ENCODE data around the gene LRFN2. TPM values are rescaled to one million over a fixed set of nuclear protein-coding genes. Genes with fewer than 3 reads are reported as not detected.

Gene LRFN2
- total RNA-seq, 1 donor from 2014 or later, result 0.32 TPM

- no peaks in the 10 kb centered on the region for H3K36me3 ChIP-seq (ENCODE audit: insufficient read depth, low read length)
- Mint-ChIP-seq H3K36me3 (ENCODE audit: low read depth, unreplicated experiment) (no peaks in the 10 kb centered on the region), H3K4me1 (ENCODE audit: low read depth, unreplicated experiment) (peaks cover 9% of the 10 kb centered on the region), H3K4me3 (ENCODE audit: unreplicated experiment) (no peak overlapping the region), H3K9me3 (ENCODE audit: unreplicated experiment) (no peaks in the 10 kb centered on the region), H3K27ac (ENCODE audit: unreplicated experiment) (no peak overlapping the region), H3K27me3 (ENCODE audit: low read depth, unreplicated experiment) (peaks cover 37% of the 10 kb centered on the region)
- H3K4me3 ChIP-seq (ENCODE audit: insufficient read depth, low read depth, low read length), result no peak overlapping the region
- H3K4me1 ChIP-seq (ENCODE audit: insufficient read depth, low read length), result no peaks in the 10 kb centered on the region
- no peaks in the 10 kb centered on the region for H3K27me3 ChIP-seq (ENCODE audit: insufficient read depth, low read length)
- H3K9ac ChIP-seq (ENCODE audit: low read length), result no peak overlapping the region
- no peaks in the 10 kb centered on the region for H3K9me3 ChIP-seq (ENCODE audit: insufficient read depth, low read depth, low read length)
- TF ChIP-seq EZH2 (IDR thresholded peaks at IDR 0.05; ENCODE audit: insufficient read depth, low read length), result no peak
- no peak for TF ChIP-seq CTCF (IDR thresholded peaks at IDR 0.05; ENCODE audit: insufficient read depth, low read depth, low read length)
- no peaks in the 10 kb centered on the region for H4K20me1 ChIP-seq (ENCODE audit: insufficient read depth, low read length)
- H3K4me2 ChIP-seq (ENCODE audit: low read length), result no peak overlapping the region
- no peak overlapping the region for H3K27ac ChIP-seq (ENCODE audit: low read depth, low read length)
- DNase-seq (ENCODE audit: low read depth) (no peak), FAIRE-seq (no peak)
- H3K79me2 ChIP-seq (ENCODE audit: insufficient read depth, low read length), result no peaks in the 10 kb centered on the region
- no peak overlapping the region for H2AFZ ChIP-seq (ENCODE audit: low read depth, low read length)
Measured at GRCh38 chr6:40444312-40444711, 142.9 kb downstream of the LRFN2 start.

GRCh38 chr6:40443842-40444241, 143.3 kb downstream of the LRFN2 start:
- Mint-ChIP-seq H3K4me1 (ENCODE audit: low read depth, unreplicated experiment) (peaks cover 9% of the 10 kb centered on the region), H3K27ac (ENCODE audit: unreplicated experiment) (no peak overlapping the region), H3K36me3 (ENCODE audit: low read depth, unreplicated experiment) (no peaks in the 10 kb centered on the region), H3K27me3 (ENCODE audit: low read depth, unreplicated experiment) (peaks cover 40% of the 10 kb centered on the region), H3K4me3 (ENCODE audit: unreplicated experiment) (no peak overlapping the region), H3K9me3 (ENCODE audit: unreplicated experiment) (no peaks in the 10 kb centered on the region)
- no peak overlapping the region for H2AFZ ChIP-seq (ENCODE audit: low read depth, low read length)
- no peak overlapping the region for H3K4me3 ChIP-seq (ENCODE audit: insufficient read depth, low read depth, low read length)
- no peak overlapping the region for H3K9ac ChIP-seq (ENCODE audit: low read length)
- H3K4me1 ChIP-seq (ENCODE audit: insufficient read depth, low read length), result no peaks in the 10 kb centered on the region
- TF ChIP-seq CTCF (IDR thresholded peaks at IDR 0.05; ENCODE audit: insufficient read depth, low read depth, low read length), result no peak
- TF ChIP-seq EZH2 (IDR thresholded peaks at IDR 0.05; ENCODE audit: insufficient read depth, low read length), result no peak
- DNase-seq (ENCODE audit: low read depth) (no peak), FAIRE-seq (no peak)
- H3K79me2 ChIP-seq (ENCODE audit: insufficient read depth, low read length), result no peaks in the 10 kb centered on the region
- H3K4me2 ChIP-seq (ENCODE audit: low read length), result no peak overlapping the region
- no peaks in the 10 kb centered on the region for H3K9me3 ChIP-seq (ENCODE audit: insufficient read depth, low read depth, low read length)
- no peaks in the 10 kb centered on the region for H3K36me3 ChIP-seq (ENCODE audit: insufficient read depth, low read length)
- no peaks in the 10 kb centered on the region for H3K27me3 ChIP-seq (ENCODE audit: insufficient read depth, low read length)
- H3K27ac ChIP-seq (ENCODE audit: low read depth, low read length), result no peak overlapping the region
- H4K20me1 ChIP-seq (ENCODE audit: insufficient read depth, low read length), result no peaks in the 10 kb centered on the region

- Histone ChIP-seq H3K9me3 (ENCODE audit: insufficient read depth, low read depth, low read length) (no peaks in the 10 kb centered on the region), H3K79me2 (ENCODE audit: insufficient read depth, low read length) (no peaks in the 10 kb centered on the region), H3K27me3 (ENCODE audit: insufficient read depth, low read length) (no peaks in the 10 kb centered on the region), H3K9ac (ENCODE audit: low read length) (no peak overlapping the region), H3K4me2 (ENCODE audit: low read length) (no peak overlapping the region), H2AFZ (ENCODE audit: low read depth, low read length) (no peak overlapping the region), H3K4me1 (ENCODE audit: insufficient read depth, low read length) (no peaks in the 10 kb centered on the region), H3K4me3 (ENCODE audit: insufficient read depth, low read depth, low read length) (no peak overlapping the region), H3K27ac (ENCODE audit: low read depth, low read length) (no peak overlapping the region), H4K20me1 (ENCODE audit: insufficient read depth, low read length) (no peaks in the 10 kb centered on the region), H3K36me3 (ENCODE audit: insufficient read depth, low read length) (no peaks in the 10 kb centered on the region)
- H3K4me1 Mint-ChIP-seq (ENCODE audit: low read depth, unreplicated experiment), result peaks cover 9% of the 10 kb centered on the region
- H3K27me3 Mint-ChIP-seq (ENCODE audit: low read depth, unreplicated experiment), result peaks cover 42% of the 10 kb centered on the region
- H3K27ac Mint-ChIP-seq (ENCODE audit: unreplicated experiment), result no peak overlapping the region
- no peak for TF ChIP-seq EZH2 (IDR thresholded peaks at IDR 0.05; ENCODE audit: insufficient read depth, low read length)
- TF ChIP-seq CTCF (IDR thresholded peaks at IDR 0.05; ENCODE audit: insufficient read depth, low read depth, low read length), result no peak
- DNase-seq (ENCODE audit: low read depth) (no peak), FAIRE-seq (no peak)
- H3K36me3 Mint-ChIP-seq (ENCODE audit: low read depth, unreplicated experiment), result no peaks in the 10 kb centered on the region
- no peak overlapping the region for H3K4me3 Mint-ChIP-seq (ENCODE audit: unreplicated experiment)
- H3K9me3 Mint-ChIP-seq (ENCODE audit: unreplicated experiment), result no peaks in the 10 kb centered on the region
Measured at GRCh38 chr6:40442591-40442990, 144.6 kb downstream of the LRFN2 start.

Data from astrocyte (in vitro differentiated cells and primary cell).